SU-DHL-6 (cell line): ENCODE data around the gene DHX35.
"Not testable (repeated sequence)": the region's sequence is repeated elsewhere in the genome, so short reads cannot be mapped to it uniquely, and the experiment has no call there.

ENCODE experiments used
- H2AFZ ChIP-seq: fragments of 200-600 bp; sonication (generic); 2 replicates; pipeline ENCODE4 v1.6.1; 2014; ENCODE audit warnings: low read depth, mild to moderate bottlenecking, moderate library complexity, mixed read lengths, antibody characterized with exemption, low read length; ENCODE audit not compliant: severe bottlenecking
- H3F3A ChIP-seq: fragments of 200-600 bp; shearing (Covaris generic); 2 replicates; pipeline ENCODE4 v1.6.0; 2016; ENCODE audit warnings: antibody characterized with exemption, mild to moderate bottlenecking; ENCODE audit not compliant: insufficient read depth
- H3K27ac ChIP-seq: fragments of 200-600 bp; sonication (generic); 2 replicates; pipeline ENCODE4 v1.5.1; 2016; ENCODE audit warnings: low read depth, mild to moderate bottlenecking, low read length, moderate library complexity, mixed read lengths
- H3K27me3 ChIP-seq: fragments of 200-600 bp; sonication (generic), shearing (Covaris generic); 2 replicates; pipeline ENCODE4 v1.6.0; 2014; ENCODE audit warnings: mild to moderate bottlenecking, low read length
- H3K36me3 ChIP-seq: fragments of 200-600 bp; sonication (generic); 2 replicates; pipeline ENCODE4 v1.6.1; 2014; ENCODE audit warnings: mild to moderate bottlenecking, low read length, mixed read lengths
- H3K4me2 ChIP-seq: fragments of 300-600, 200-600 bp; shearing (Covaris generic), sonication (generic); 2 replicates; pipeline ENCODE4 v1.6.0; 2014; ENCODE audit warnings: low read length, low read depth, mild to moderate bottlenecking; ENCODE audit not compliant: poor library complexity, severe bottlenecking
- H3K4me3 ChIP-seq: fragments of 200-600 bp; sonication (generic); 2 replicates; pipeline ENCODE4 v1.5.1; 2014; ENCODE audit warnings: antibody characterized with exemption, low read length, mild to moderate bottlenecking, mixed read lengths; ENCODE audit not compliant: insufficient read depth, poor library complexity, severe bottlenecking
- H3K79me2 ChIP-seq: fragments of 200-600 bp; sonication (generic); 2 replicates; pipeline ENCODE4 v1.6.1; 2014; ENCODE audit warnings: mild to moderate bottlenecking, low read length, moderate library complexity; ENCODE audit not compliant: insufficient read depth
- H3K9ac ChIP-seq: fragments of 200-600 bp; sonication (generic); 2 replicates; pipeline ENCODE4 v1.7.0; 2014; ENCODE audit warnings: mild to moderate bottlenecking, low read length
- H3K9me2 ChIP-seq: fragments of 200-600 bp; sonication (generic); replicated peaks from 2 replicates; pipeline ENCODE4 v1.6.1; 2014; ENCODE audit warnings: low read length; ENCODE audit not compliant: insufficient read depth
- H3K9me3 ChIP-seq: fragments of 200-600 bp; sonication (generic); 2 replicates; pipeline ENCODE4 v1.6.1; 2014; ENCODE audit warnings: low read length, mixed read lengths; ENCODE audit not compliant: insufficient read depth
- H4K20me1 ChIP-seq: fragments of 200-600 bp; sonication (generic); 2 replicates; pipeline ENCODE4 v1.6.1; 2014; ENCODE audit warnings: low read depth, mild to moderate bottlenecking, antibody characterized with exemption, low read length, moderate library complexity, mixed read lengths
- CTCF ChIP-seq: fragments of 200-600 bp; sonication (generic); IDR thresholded peaks from one replicate; pipeline ENCODE4 v1.5.1; 2017; ENCODE audit warnings: antibody characterized with exemption, mild to moderate bottlenecking, low read length, moderate library complexity; ENCODE audit not compliant: insufficient read depth, poor library complexity, severe bottlenecking
- EZH2phosphoT487 ChIP-seq: fragments of 200-600 bp; sonication (generic), shearing (Covaris generic); conservative IDR thresholded peaks from 2 replicates; pipeline ENCODE4 v1.6.1; 2018; ENCODE audit warnings: mild to moderate bottlenecking, antibody characterized with exemption, low read length, moderate library complexity, mixed read lengths

DHX35 gene

GRCh38 chr20:38991814-38992704 is 29.9 kb downstream of the DHX35 start:
- TF ChIP-seq CTCF = no peak
- TF ChIP-seq EZH2phosphoT487 = no peak
- Histone ChIP-seq H3K79me2 (no peaks in the 10 kb centered on the region), H3K4me2 (no peak overlapping the region), H3K4me3 (no peak overlapping the region), H3F3A (no peaks in the 10 kb centered on the region), H2AFZ (no peak overlapping the region), H3K9me3 (no peaks in the 10 kb centered on the region), H3K27ac (no peak overlapping the region), H3K9me2 (no peaks in the 10 kb centered on the region), H3K36me3 (peaks cover 3% of the 10 kb centered on the region), H3K27me3 (no peaks in the 10 kb centered on the region), H3K9ac (no peak overlapping the region), H4K20me1 (no peaks in the 10 kb centered on the region)

- no peak overlapping the region for H3K9ac ChIP-seq
Observed at GRCh38 chr20:38995536-38996044, 33.4 kb downstream of the DHX35 start.

GRCh38 chr20:38996866-38997265 is 34.7 kb downstream of the DHX35 start:
- H3K27ac ChIP-seq, H3K4me2 ChIP-seq, H3K36me3 ChIP-seq, H3K9ac ChIP-seq, H3K9me3 ChIP-seq, H3K9me2 ChIP-seq, H3K27me3 ChIP-seq, H4K20me1 ChIP-seq, H3K79me2 ChIP-seq, H3F3A ChIP-seq, H3K4me3 ChIP-seq, H2AFZ ChIP-seq: not testable (repeated sequence)

More at GRCh38 chr20:38995536-38996044, 33.4 kb downstream of the DHX35 start:
- Histone ChIP-seq H3K36me3 (no peaks in the 10 kb centered on the region; the same call in none of the 2 replicates), H2AFZ (no peak overlapping the region), H3K9me2 (no peaks in the 10 kb centered on the region), H3K9me3 (no peaks in the 10 kb centered on the region), H3K4me3 (no peak overlapping the region), H3F3A (no peaks in the 10 kb centered on the region), H3K4me2 (no peak overlapping the region), H3K79me2 (no peaks in the 10 kb centered on the region), H3K27ac (no peak overlapping the region), H3K27me3 (no peaks in the 10 kb centered on the region), H4K20me1 (no peaks in the 10 kb centered on the region)
- TF ChIP-seq EZH2phosphoT487 (no peak), CTCF (no peak)

- H3K9me3 ChIP-seq = no peaks in the 10 kb centered on the region
- H3F3A ChIP-seq = no peaks in the 10 kb centered on the region
- no peaks in the 10 kb centered on the region for H3K9me2 ChIP-seq
- peaks cover 7% of the 10 kb centered on the region; the same call in 1 of the 2 replicates for H3K36me3 ChIP-seq
- no peaks in the 10 kb centered on the region for H4K20me1 ChIP-seq
- H3K27me3 ChIP-seq = no peaks in the 10 kb centered on the region
- H3K9ac ChIP-seq = no peak overlapping the region
- no peaks in the 10 kb centered on the region for H3K79me2 ChIP-seq
- no peak overlapping the region for H3K27ac ChIP-seq
- no peak overlapping the region for H3K4me3 ChIP-seq
- no peak overlapping the region for H2AFZ ChIP-seq
- H3K4me2 ChIP-seq = no peak overlapping the region
- TF ChIP-seq CTCF = no peak
- no peak for TF ChIP-seq EZH2phosphoT487
Observed at GRCh38 chr20:38997622-38998021, 35.5 kb downstream of the DHX35 start.
